Fibroblast of skin of left quadriceps (primary cell): ENCODE results near the gene SLC25A45.

ENCODE experiments used
- DNase-seq, 2 experiments: peaks; one replicate each; pipeline ENCODE4 v3.0.0-alpha.2; 2013; ENCODE audit warnings: low read depth in 2 of 2

SLC25A45 gene

GRCh38 chr11:65382033-65382803, at the start of gene SLC25A45:
TSS of gene SLC25A45 (minus strand) at chr11:65382646. CDS start at chr11:65381951, 695 bp downstream.
- DNase-seq = peak; percentile 98 to 99

- no peak for DNase-seq
These were observed 49.1 kb upstream of the SLC25A45 start for GRCh38 chr11:65431451-65432099.

- no peak for DNase-seq
These were observed 48.2 kb upstream of the SLC25A45 start for GRCh38 chr11:65430406-65431217.

- no peak for DNase-seq
These were observed 47.4 kb upstream of the SLC25A45 start for GRCh38 chr11:65429724-65430405.

GRCh38 chr11:65429068-65429681, 46.7 kb upstream of the SLC25A45 start:
- DNase-seq = peak in 1 of 2 experiments; percentile 42

GRCh38 chr11:65428578-65429067, 46.2 kb upstream of the SLC25A45 start:
- no peak for DNase-seq

GRCh38 chr11:65427691-65428577, 45.5 kb upstream of the SLC25A45 start:
- peak in 1 of 2 experiments; percentile 39 for DNase-seq

- DNase-seq = peak in 1 of 2 experiments; percentile 41
These were observed 44.6 kb upstream of the SLC25A45 start for GRCh38 chr11:65426839-65427690.

GRCh38 chr11:65425971-65426838, 43.8 kb upstream of the SLC25A45 start:
- DNase-seq = peak; percentile 78 to 81

- peak in 1 of 2 experiments; percentile 37 for DNase-seq
These were observed 42.9 kb upstream of the SLC25A45 start for GRCh38 chr11:65425105-65425970.

- no peak for DNase-seq
These were observed 42.0 kb upstream of the SLC25A45 start for GRCh38 chr11:65424205-65425104.

GRCh38 chr11:65423516-65424204, 41.2 kb upstream of the SLC25A45 start:
- no peak for DNase-seq

- DNase-seq = peak; percentile 89 to 92
These were observed 40.4 kb upstream of the SLC25A45 start, which contains the start of gene NEAT1 for GRCh38 chr11:65422633-65423515. TSS of gene NEAT1 (plus strand) at chr11:65422798.
